SH-SY5Y (cell line): ENCODE results near the gene DNAH17.

Source experiments
- GATA2 ChIP-seq: IDR thresholded peaks from 2 replicates; pipeline ENCODE4 v1.6.1; 2011; ENCODE audit warnings: mild to moderate bottlenecking, low read depth, low read length
- GATA3 ChIP-seq: IDR thresholded peaks from 2 replicates; pipeline ENCODE4 v1.6.1; 2011; ENCODE audit warnings: low read depth, mild to moderate bottlenecking, low read length, moderate library complexity

Gene DNAH17

DNA sequence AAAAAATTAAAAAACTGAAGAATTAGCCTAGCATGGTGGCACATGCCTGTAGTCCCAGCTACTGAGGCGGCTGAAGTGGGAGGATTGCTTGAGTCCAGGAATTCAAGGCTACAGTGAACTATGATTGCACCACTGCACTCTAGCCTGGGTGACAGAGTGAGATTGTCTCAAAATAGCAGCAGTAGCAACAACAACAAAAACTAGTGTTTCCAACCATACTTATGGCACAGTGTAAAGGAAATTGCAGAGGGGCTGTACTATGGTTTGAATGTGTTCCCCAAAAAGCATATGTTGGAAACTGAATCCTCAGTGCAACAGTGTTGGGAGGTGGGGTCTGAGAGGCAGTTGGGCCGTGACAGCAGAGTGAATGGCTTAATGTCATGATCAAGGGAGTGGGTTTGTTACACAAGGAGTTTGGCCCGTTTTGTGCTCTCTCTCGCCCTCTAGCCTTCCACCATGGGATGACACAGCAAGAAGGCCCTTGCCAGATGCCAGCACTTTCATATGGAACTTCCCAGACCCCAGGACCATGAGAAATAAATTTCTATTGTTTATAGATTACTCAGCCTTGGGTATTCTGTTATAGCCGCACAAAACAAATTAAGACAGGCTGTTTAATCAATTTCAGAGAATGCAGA, 128.7 kb downstream of the DNAH17 start:
- TF ChIP-seq GATA2 (no peak), GATA3 (no peak)

DNA sequence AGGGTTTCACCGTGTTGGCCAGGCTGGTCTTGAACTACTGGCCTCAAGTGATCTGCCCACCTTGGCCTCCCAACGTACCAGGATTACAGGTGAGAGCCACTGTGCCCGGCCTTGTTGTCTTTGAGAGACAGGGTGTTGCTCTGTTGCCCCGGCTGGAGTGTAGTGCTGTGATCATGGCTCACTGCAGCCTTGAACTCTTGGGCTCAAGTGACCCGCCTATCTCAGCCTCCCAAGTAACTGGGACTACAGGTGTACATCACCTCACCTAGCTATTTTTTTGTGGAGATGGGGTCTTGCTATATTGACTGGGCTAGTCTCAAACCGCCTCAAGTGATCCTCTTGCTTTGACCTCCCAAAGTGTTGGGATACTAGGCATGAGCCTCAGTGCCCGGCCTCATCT, 130.4 kb downstream of the DNAH17 start:
- no peak for TF ChIP-seq GATA3
- TF ChIP-seq GATA2 = no peak

DNA sequence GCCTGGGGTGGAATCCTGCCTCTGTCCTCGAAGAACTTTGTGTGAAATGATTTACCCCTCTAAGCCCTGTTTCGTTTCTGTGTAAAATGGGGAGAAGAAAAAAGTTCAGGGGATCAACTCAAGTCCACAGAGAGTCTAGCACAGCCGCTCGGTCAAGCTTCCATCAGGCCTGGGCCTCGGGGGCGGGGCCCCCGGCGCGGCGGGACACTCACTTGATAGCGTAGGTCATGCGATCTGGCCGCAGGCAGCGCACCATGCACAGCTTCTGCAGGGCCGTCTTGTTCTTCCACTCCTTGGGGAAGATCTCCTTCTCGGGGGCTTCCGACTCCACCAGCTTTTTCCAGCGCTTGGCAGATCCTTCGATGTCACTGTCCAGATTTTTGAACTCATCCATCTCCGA, 132.8 kb downstream of the DNAH17 start:
- no peak for TF ChIP-seq GATA2
- no peak for TF ChIP-seq GATA3

DNA sequence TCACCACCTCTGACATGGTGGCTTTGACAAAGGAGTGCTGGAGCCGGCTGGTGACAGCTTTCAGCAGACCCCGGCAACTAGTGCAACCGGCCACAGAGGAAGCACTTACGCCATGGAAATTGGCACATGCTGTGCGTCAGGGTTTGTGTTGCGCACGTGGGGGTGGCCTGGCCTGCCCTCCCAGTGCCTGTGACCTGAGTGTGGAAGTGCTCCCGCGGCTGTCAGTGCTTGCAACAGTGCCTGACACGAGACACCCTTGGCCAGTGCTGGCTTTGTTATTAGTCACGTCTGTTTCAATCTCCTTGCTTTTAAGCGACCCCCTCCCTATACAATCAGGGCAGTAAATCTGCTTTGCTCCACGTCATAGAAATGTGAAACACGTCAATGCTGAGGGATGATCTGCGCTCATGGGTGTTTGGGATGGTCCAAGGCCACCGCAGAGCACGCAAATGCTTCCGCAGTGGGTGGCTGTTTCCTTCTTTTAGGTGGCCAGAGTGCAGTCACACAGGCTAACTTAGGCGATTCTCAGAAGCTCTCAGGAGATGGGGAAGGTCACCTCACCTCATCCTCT, 134.5 kb downstream of the DNAH17 start:
- TF ChIP-seq GATA3 (no peak), GATA2 (no peak)

DNA sequence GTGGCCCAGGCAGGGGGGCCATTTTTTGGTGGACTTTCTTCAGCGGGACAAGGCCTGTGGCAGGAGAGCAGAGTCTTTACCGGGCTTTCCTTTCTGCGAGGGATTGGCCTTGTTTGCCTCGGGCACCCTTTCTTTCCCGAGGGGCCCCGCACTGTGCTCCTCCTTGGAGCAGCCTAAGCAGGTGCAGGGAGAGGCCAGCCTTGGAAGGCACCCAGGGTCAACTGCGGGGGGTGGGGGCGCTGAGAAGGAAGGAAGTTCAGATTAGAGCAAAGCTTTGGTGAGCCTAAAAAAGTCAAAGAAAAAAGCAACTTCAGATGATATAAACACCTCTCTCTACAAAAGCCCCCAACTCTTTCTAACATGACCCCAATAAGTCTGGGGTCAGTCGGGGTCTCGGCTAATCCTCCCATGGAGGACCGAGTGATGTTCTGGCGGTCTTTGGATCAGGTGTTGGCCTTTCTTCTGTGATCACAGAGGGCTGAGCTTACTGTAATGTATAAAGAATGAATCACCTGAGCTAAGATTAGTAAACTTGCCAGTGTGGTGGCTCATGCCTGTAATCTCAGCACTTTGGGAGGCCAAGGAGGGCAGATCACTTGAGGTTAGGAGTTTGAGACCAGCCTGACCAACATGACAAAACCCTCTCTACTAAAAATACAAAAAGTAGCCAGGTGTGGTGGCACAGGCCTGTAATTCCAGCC, 135.8 kb downstream of the DNAH17 start:
- TF ChIP-seq GATA3 (no peak), GATA2 (no peak)

DNA sequence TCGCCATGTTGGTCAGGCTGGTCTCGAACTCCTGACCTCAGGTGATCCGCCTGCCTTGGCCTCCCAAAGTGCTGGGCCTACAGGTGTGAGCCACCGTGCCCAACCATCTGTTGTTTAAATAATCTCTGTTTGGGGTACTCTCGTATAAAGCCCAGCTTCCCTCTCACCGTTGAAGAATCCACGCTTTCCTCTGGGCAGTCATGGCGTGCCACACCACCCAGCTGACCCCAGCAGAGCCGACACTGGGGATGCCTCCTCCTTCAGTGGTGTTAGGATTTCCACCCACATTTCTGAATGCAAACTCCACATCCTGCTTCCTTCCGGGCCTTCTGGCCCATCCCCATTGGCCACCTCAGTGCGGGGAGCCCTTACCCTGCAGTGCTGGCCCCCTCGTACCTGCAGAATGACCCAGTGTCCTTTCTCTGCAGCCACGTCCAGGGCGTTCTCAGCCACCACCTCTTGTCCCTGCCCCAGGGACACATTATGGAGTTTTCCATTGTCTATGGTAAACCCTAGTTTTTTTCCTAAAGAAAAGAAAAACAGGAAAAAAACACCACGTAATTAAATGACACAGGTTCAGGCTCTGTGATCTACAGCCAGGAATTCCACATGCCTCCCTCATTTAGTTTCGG, 138.4 kb downstream of the DNAH17 start:
- TF ChIP-seq GATA3 = no peak
- no peak for TF ChIP-seq GATA2

DNA sequence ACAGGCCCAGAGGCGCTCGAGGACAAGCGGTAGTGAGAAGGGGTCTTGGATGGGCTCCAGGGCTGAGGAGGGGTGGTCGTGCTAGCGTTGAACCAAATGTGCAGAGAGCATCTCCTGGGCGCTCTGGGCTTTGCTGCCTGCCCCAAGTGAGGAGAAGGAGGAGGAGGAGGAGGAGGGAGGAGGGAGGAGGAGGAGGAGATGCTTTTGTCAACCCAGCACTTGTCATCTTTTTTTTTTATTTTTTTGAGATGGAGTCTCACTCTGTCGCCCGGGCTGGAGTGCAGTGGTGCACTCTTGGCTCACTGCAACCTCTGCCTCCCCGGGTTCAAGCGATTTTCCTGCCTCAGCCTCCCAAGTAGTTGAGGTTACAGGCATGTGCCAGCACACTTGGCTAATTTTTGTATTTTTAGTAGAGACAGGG, 138.9 kb downstream of the DNAH17 start:
- TF ChIP-seq GATA3 (no peak), GATA2 (no peak)

DNA sequence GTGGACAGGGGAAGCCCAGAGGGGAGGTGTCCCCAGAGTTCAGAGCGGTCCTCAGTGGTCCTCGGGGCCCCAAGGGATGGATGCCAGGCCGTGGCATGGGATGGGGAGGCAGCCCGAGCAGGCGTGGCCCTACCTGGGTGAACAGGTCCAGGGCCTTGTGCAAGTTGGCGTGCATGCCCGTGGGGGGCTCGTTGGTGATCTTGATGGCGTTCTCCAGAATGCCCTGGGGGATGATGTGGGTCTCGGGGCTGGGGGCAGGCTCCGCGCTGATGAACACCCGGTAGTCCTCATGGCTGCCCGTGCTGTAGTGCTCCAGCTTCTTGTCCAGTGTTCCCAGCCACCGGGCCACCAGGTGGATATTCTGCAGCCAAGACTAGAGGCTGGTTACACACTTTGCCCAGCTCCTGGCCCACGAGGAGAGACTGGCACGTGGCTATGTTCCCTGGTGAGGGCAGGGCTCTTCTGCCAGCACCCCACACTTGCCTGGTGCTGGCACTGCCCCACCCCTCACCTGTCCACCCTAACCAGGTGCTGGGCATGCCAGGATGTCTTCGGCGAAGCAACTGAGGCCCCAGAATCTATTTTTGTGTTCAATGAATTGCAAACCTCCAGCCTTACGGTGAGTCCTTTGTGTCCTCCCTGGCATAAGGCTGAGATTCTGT, 139.6 kb downstream of the DNAH17 start:
- TF ChIP-seq GATA2 = no peak
- no peak for TF ChIP-seq GATA3

DNA sequence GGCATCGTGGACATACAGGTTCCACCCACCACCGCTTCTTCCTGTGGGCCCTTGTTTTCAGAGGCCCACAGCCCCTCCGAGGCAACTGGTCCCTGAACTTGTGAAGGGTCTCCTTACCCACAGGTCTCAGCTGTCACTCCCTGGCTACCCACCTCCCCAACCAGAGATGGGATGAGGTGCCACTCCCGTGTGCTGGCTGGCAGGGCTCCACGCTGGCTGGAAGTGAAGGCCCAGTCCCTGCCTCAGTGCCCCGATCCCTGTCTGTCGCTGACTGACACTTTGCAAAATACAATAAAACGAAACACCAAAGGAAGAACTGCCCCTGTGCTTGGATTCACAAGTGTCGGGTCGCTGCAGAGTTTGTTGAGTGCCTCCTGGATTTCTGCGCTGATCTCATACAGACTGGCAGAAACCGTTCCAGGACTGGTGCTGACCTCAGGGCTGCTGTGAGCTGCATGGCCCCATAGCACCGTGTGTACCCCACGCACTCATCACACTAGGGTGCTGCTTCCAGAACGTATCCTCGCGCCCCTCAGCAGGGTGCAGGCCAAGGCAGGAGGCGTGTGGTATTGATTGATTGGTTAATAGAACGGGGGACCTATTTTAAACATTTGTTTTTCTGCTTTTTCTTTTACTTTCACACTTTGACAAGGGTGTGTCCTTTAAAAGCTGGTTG, 141.7 kb downstream of the DNAH17 start:
- TF ChIP-seq GATA3 = no peak

DNA sequence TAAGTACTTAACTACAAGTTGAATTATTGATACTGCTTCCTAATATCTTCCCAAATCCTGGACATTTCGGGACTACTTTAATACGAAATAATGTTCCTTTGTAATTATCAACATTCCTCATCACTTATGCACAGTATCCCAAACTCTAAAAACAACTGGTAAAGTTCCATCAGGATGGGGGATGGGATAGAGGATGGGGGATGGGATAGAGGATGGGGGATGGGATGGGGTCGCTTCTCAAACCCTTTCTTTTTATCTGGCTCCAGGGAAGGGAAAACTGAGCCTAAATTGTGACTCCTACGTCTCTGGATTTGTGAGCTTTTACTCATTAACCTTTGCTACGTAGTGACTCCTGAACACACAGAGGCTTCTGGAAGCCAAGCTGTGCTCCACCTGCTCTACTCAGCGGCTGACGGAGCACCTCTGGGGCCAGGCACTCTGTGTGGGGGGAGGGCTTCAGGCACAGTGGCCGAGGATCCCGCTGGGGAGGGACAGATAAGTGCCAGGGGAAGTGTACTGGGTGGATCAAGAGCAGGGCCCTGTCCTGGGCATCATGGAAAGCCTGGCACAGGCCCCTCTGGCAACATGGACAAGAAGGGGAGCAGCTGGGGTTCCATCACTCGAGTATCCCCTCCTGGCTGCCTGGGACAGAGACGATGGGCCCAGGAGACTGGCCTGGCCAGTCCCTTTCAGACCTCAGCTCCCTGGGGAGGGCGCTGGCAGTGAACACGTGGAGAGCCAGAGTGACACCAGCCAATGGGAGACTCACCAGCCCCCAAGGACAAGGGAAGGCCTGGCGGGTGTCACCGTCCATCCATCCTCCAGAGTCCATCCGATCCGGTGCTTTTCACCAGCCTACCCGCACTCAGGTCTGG, 142.5 kb downstream of the DNAH17 start:
- no peak for TF ChIP-seq GATA2
- TF ChIP-seq GATA3 = no peak

DNA sequence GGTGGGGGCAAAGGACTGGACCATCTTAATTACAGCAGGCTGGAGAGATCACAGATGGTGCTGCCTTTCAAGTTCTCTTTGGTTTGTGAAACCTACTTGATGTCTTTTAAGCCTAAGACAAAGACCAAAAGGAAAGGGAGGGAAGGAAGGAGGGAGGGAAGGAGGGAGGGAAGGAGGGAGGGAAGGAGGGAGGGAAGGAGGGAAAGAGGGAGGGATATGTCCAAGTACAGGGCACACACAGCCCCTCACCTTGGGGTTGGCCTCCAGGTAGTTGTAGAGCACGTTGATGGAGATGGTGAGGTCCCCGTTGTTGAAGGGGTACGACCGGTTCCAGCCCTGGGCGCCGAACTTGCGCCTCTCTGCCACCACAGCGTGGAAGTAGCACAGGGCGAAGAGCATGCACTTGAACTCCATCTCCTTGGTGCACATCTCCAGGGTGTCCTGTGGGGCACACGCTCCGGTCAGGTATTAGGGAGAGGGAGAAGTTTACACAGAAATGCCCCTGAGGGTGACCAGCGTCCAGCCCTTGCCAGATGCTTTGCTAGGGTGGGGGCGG, 143.3 kb downstream of the DNAH17 start:
- no peak for TF ChIP-seq GATA3
- TF ChIP-seq GATA2 = no peak

DNA sequence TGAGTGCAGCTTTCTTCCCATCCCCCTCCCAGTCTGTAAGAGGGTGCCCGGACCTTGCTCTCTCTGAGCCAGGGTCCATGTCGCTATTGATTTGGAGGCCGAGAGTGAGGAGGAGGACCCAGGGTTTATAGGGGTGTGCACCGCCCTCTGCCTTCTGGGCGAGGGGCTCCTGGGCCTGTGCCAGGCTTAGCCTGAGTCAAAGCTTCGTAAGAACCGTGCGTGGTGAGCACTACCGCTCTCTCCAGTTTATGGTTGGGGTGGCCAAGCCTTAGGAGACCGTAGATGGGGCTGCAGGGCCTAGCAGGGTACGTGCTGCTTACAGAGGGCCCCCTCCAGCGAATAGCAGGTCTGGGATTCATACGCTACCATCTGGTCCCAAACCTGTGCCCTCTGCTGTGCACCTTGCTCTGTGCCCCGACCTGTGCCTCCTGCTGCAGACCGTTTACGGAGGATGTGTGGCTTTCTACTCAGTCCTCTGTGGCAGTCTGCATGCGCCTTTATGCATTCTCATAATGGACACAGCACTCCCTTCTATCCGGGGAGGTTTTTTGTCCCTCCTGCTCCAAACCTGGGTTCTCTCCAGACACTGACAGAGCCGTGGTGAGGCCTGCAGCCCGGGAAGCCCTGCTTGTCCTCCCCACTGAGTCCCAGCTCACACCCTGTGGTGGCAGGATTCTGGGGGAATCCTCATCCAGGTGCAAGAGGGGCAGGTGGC, 144.0 kb downstream of the DNAH17 start:
- TF ChIP-seq GATA2 (no peak), GATA3 (no peak)
